Measurements from ENCODE around the gene YEATS2. TPM values are rescaled to one million over a fixed set of nuclear protein-coding genes. Genes with fewer than 3 reads are reported as not detected.

The YEATS2 gene
- polyA plus RNA-seq, 1 donor from 2014 or later, result 46.2 TPM

GRCh38 chr3:183754052-183754451, 56.5 kb downstream of the YEATS2 start:
- Histone ChIP-seq H3K9me2 (ENCODE audit: insufficient read depth, low read length) (no peaks in the 10 kb centered on the region), H3K9ac (ENCODE audit: low read length) (no peak overlapping the region), H3F3A (ENCODE audit: insufficient read depth, low read length, poor library complexity, severe bottlenecking) (no peaks in the 10 kb centered on the region), H3K79me2 (replicated peaks; ENCODE audit: insufficient read depth, low read length) (no peaks in the 10 kb centered on the region), H2AFZ (ENCODE audit: low read depth, low read length) (no peak overlapping the region), H4K20me1 (ENCODE audit: insufficient read depth) (no peaks in the 10 kb centered on the region), H3K27ac (ENCODE audit: low read length) (no peak overlapping the region), H3K4me3 (ENCODE audit: low read length) (no peak overlapping the region), H3K36me3 (ENCODE audit: insufficient read depth, low read length) (peaks cover 5% of the 10 kb centered on the region), H3K4me2 (ENCODE audit: low read length) (no peak overlapping the region), H3K27me3 (ENCODE audit: insufficient read depth, low read depth, low read length) (no peaks in the 10 kb centered on the region), H3K9me3 (ENCODE audit: low read length) (no peaks in the 10 kb centered on the region)
- no peak for TF ChIP-seq EZH2 (IDR thresholded peaks at IDR 0.05; ENCODE audit: borderline replicate concordance, insufficient read depth, low read length, poor library complexity, severe bottlenecking)
- no peak for TF ChIP-seq EP300 (conservative IDR thresholded peaks at IDR 0.05; ENCODE audit: poor library complexity, severe bottlenecking)
- TF ChIP-seq TAF1 (IDR thresholded peaks at IDR 0.05; ENCODE audit: low read depth), result no peak
- TF ChIP-seq RAD21 (conservative IDR thresholded peaks at IDR 0.05), result no peak
- no peak for TF ChIP-seq POLR2AphosphoS5 (IDR thresholded peaks at IDR 0.05)
- no peak for TF ChIP-seq SMC3 (conservative IDR thresholded peaks at IDR 0.05; ENCODE audit: poor library complexity)
- no peak for TF ChIP-seq MXI1 (conservative IDR thresholded peaks at IDR 0.05; ENCODE audit: poor library complexity, severe bottlenecking)
- TF ChIP-seq, protein P1, sequence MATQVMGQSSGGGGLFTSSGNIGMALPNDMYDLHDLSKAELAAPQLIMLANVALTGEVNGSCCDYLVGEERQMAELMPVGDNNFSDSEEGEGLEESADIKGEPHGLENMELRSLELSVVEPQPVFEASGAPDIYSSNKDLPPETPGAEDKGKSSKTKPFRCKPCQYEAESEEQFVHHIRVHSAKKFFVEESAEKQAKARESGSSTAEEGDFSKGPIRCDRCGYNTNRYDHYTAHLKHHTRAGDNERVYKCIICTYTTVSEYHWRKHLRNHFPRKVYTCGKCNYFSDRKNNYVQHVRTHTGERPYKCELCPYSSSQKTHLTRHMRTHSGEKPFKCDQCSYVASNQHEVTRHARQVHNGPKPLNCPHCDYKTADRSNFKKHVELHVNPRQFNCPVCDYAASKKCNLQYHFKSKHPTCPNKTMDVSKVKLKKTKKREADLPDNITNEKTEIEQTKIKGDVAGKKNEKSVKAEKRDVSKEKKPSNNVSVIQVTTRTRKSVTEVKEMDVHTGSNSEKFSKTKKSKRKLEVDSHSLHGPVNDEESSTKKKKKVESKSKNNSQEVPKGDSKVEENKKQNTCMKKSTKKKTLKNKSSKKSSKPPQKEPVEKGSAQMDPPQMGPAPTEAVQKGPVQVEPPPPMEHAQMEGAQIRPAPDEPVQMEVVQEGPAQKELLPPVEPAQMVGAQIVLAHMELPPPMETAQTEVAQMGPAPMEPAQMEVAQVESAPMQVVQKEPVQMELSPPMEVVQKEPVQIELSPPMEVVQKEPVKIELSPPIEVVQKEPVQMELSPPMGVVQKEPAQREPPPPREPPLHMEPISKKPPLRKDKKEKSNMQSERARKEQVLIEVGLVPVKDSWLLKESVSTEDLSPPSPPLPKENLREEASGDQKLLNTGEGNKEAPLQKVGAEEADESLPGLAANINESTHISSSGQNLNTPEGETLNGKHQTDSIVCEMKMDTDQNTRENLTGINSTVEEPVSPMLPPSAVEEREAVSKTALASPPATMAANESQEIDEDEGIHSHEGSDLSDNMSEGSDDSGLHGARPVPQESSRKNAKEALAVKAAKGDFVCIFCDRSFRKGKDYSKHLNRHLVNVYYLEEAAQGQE (IDR thresholded peaks at IDR 0.05; ENCODE audit: borderline replicate concordance), result no peak
- no peak for TF ChIP-seq CTCF (IDR thresholded peaks at IDR 0.05; ENCODE audit: poor library complexity, severe bottlenecking)

DNA sequence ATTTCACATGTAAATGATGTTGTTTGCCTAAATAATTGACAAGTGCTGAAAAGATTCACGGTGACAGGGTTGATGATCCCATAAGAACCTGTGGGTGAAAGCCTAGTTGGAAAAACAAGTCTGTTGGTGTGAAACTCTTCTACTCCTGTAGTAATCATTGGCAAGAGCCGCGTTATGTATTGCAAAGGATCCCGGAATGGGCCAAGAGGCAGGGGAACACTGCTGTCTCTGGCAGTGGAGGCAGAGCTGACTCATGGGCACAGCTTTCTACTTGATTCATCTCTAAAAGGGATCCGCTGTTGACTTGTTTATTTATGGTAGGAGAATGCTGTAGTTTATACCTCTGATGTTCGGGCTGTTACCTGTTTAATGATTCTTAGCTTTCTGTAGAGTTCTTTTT, 64.7 kb downstream of the YEATS2 start:
- Histone ChIP-seq H3K79me2 (replicated peaks; ENCODE audit: insufficient read depth, low read length) (no peaks in the 10 kb centered on the region), H3K9me2 (ENCODE audit: insufficient read depth, low read length) (no peaks in the 10 kb centered on the region), H3K4me2 (ENCODE audit: low read length) (no peak overlapping the region), H3K9ac (ENCODE audit: low read length) (no peak overlapping the region), H3F3A (ENCODE audit: insufficient read depth, low read length, poor library complexity, severe bottlenecking) (no peaks in the 10 kb centered on the region), H3K4me3 (ENCODE audit: low read length) (no peak overlapping the region), H3K27me3 (ENCODE audit: insufficient read depth, low read depth, low read length) (no peaks in the 10 kb centered on the region), H3K9me3 (ENCODE audit: low read length) (no peaks in the 10 kb centered on the region), H3K27ac (ENCODE audit: low read length) (no peak overlapping the region), H4K20me1 (ENCODE audit: insufficient read depth) (no peaks in the 10 kb centered on the region), H2AFZ (ENCODE audit: low read depth, low read length) (no peak overlapping the region), H3K36me3 (ENCODE audit: insufficient read depth, low read length) (no peaks in the 10 kb centered on the region)
- TF ChIP-seq POLR2AphosphoS5 (IDR thresholded peaks at IDR 0.05) (no peak), RAD21 (conservative IDR thresholded peaks at IDR 0.05) (no peak), CTCF (IDR thresholded peaks at IDR 0.05; ENCODE audit: poor library complexity, severe bottlenecking) (no peak), EP300 (conservative IDR thresholded peaks at IDR 0.05; ENCODE audit: poor library complexity, severe bottlenecking) (no peak), SMC3 (conservative IDR thresholded peaks at IDR 0.05; ENCODE audit: poor library complexity) (no peak)
- TF ChIP-seq, protein P1 (IDR thresholded peaks at IDR 0.05; ENCODE audit: borderline replicate concordance), result no peak
